K562 (cell line): ENCODE data around the gene GP1BB. TPM values are rescaled to one million over a fixed set of nuclear protein-coding genes. Genes with fewer than 3 reads are reported as not detected.

Source experiments
- CHD1 ChIP-seq: fragments of 200-600 bp; sonication (generic); IDR thresholded peaks from one replicate; pipeline ENCODE4 v1.6.1; 2012; ENCODE audit warnings: mild to moderate bottlenecking, moderate library complexity, low read length, inconsistent platforms
- DIDO1 ChIP-seq: fragments of 450-650 bp; IDR thresholded peaks from 2 replicates; pipeline ENCODE4 v1.6.1; 2016; ENCODE audit warnings: low read depth, missing biosample characterization, missing genetic modification characterization
- DMBX1 ChIP-seq: fragments of 250-450 bp; sonication (Bioruptor Pico); IDR thresholded peaks from 2 replicates; pipeline ENCODE4 v1.8.0; 2022; ENCODE audit warnings: inconsistent platforms, mild to moderate bottlenecking, moderate library complexity, borderline replicate concordance
- GATAD2A ChIP-seq: fragments of 450-650 bp; IDR thresholded peaks from 2 replicates; pipeline ENCODE4 v1.6.1; 2017
- KLF10 ChIP-seq: fragments of 250-450 bp; sonication (Bioruptor Pico); IDR thresholded peaks from 2 replicates; pipeline ENCODE4 v1.6.1; 2021; ENCODE audit warnings: matching md5 sums
- MAZ ChIP-seq, 2 experiments: fragments of 450-650 bp in 1 of 2; sonication (generic) in 1 of 2; formaldehyde crosslinking; IDR thresholded peaks in 1 of 2; conservative IDR thresholded peaks in 1 of 2; 2 replicates each; pipeline versions ENCODE4 v1.4.0 to v1.5.0; 2020; ENCODE audit warnings: mild to moderate bottlenecking in 1 of 2, missing genetic modification reagents in 1 of 2
- NCOA1 ChIP-seq: fragments of 450-650 bp; IDR thresholded peaks from 2 replicates; pipeline ENCODE4 v1.6.1; 2016; ENCODE audit warnings: low read depth
- NRF1 ChIP-seq, 2 experiments: fragments of 450-650 bp; IDR thresholded peaks in 1 of 2; conservative IDR thresholded peaks in 1 of 2; 2 replicates each; pipeline ENCODE4 v1.6.1; 2014; ENCODE audit warnings: mild to moderate bottlenecking in 2 of 2
- POLR2A ChIP-seq: fragments of 450-650 bp; conservative IDR thresholded peaks from 2 replicates; pipeline ENCODE4 v1.6.1; 2016
- POLR2G ChIP-seq: fragments of 200-400 bp; formaldehyde crosslinking; IDR thresholded peaks from 2 replicates; pipeline ENCODE4 v1.6.1; 2017; ENCODE audit warnings: low read depth, mild to moderate bottlenecking, antibody characterized with exemption, low read length, moderate library complexity
- RBFOX2 ChIP-seq: fragments of 200-400 bp; formaldehyde crosslinking; IDR thresholded peaks from 2 replicates; pipeline ENCODE4 v1.6.1; 2017; ENCODE audit warnings: low read depth, mild to moderate bottlenecking, low read length, moderate library complexity
- SMAD2 ChIP-seq: fragments of 150-350 bp; IDR thresholded peaks from 2 replicates; pipeline ENCODE4 v1.6.1; 2014; ENCODE audit warnings: low read depth, mild to moderate bottlenecking, low read length
- TAF15 ChIP-seq: fragments of 200-400 bp; formaldehyde crosslinking; IDR thresholded peaks from 2 replicates; pipeline ENCODE4 v1.6.1; 2017; ENCODE audit warnings: mild to moderate bottlenecking, low read depth, low read length, moderate library complexity
- ZNF668 ChIP-seq: fragments of 250-450 bp; sonication (Bioruptor Pico); IDR thresholded peaks from 2 replicates; pipeline ENCODE4 v1.8.0; 2022; ENCODE audit warnings: mild to moderate bottlenecking, inconsistent platforms
- polyA plus RNA-seq, 8 experiments: library from polyadenylated mRNA; depleted of rRNA in 4 of 8; stranded (reverse) in 5 of 8; unstranded in 3 of 8; fragments of >200 nt; fragmentation: Nextera tagmentation in 2 of 8; fragmentation: Illumina TruSeq in 1 of 8; extraction: Ambion mirVana in 2 of 8; extraction: Trizol in 1 of 8; gene quantifications; 2 replicates each; pipeline versions ENCODE4 v1.2.1 to v1.2.3, GENCODE V29; 2011 to 2014; ENCODE audit warnings: inconsistent platforms in 1 of 8, missing spikeins in 1 of 8
- total RNA-seq, 7 experiments: library from RNA; depleted of rRNA in 6 of 7; stranded (reverse); fragments of >200 nt in 6 of 7; fragmentation: Illumina TruSeq in 2 of 7; extraction: Trizol in 2 of 7; gene quantifications; 2 replicates each; pipeline versions ENCODE4 v1.2.1 to v1.2.3, GENCODE V29; 2011 to 2021; ENCODE audit warnings: low replicate concordance in 1 of 7
- TF ChIP-seq, protein P1 (sequence below): fragments of 250-450 bp; sonication (Bioruptor Pico); IDR thresholded peaks from 2 replicates; pipeline ENCODE4 v1.4.0; 2020; ENCODE audit warnings: mild to moderate bottlenecking, moderate library complexity
- TF ChIP-seq, protein P2 (sequence below): sonication (generic); formaldehyde crosslinking; IDR thresholded peaks from 2 replicates; pipeline ENCODE4 v1.9.0; 2022; ENCODE audit warnings: mild to moderate bottlenecking, missing genetic modification reagents
- TF ChIP-seq, protein P3 (sequence below): fragments of 250-450 bp; sonication (Bioruptor Pico); IDR thresholded peaks from 2 replicates; pipeline ENCODE4 v1.5.0; 2020; ENCODE audit warnings: mild to moderate bottlenecking, borderline replicate concordance

GP1BB gene
- total and polyA plus RNA-seq, 9 of the 15 experiments (the other 6 are each of a cell fraction or from before 2014, with no cell fraction given), result 0.69 to 162 (median 2.8) TPM

DNA sequence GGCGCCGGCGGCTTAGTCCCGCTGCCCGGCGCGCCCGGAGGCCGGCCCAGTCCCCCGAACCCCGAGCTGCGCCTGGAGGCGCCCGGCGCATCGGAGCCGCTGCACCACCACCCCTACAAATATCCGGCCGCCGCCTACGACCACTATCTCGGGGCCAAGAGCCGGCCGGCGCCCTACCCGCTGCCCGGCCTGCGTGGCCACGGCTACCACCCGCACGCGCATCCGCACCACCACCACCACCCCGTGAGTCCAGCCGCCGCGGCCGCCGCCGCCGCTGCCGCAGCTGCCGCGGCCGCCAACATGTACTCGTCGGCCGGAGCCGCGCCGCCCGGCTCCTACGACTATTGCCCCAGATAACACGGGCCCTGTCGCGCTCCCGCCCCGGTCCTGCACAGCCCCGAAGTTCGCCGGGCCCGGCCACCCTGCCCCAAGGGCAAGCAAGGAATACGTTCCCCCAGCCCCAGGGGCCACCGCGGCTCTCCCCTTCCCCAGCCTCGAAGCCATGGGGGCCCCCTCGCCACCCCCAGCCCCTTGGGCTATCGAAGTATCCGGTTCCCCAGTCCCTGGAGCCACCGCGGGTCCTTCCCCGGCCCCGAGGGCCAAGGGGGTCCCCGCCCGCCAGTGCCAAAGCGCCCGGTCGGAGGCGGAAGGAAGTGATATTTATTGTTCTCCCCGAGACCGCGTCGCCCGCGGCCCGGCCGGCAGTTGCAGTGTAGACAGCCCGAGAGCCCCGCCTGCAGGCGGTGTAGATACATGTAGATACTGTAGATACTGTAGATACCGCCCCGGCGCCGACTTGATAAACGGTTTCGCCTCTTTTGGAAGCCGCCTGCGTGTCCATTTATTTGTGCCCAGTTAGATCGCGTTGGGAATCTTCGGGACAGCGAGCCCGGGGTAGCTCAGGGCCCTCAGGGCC is 43.4 kb downstream of the GP1BB start (continued):
- TF ChIP-seq DIDO1 (tag) (no peak), SMAD2 (no peak), DMBX1 (no peak), MAZ (CRISPR knock-in tag; conservative IDR thresholded peaks at IDR 0.05 in 1 of 2, IDR thresholded peaks at IDR 0.05 in 1 of 2) (0 out of 4 replicates have a peak, but pooled peaks of 1 of the 2 experiments have one; percentile 41), TAF15 (no peak), POLR2G (peak; percentile 80), RBFOX2 (peak; percentile 79), POLR2A (0 out of 2 replicates have a peak, but pooled peaks have one; percentile 36), GATAD2A (0 out of 2 replicates have a peak, but pooled peaks have one; percentile 10), NRF1 (conservative IDR thresholded peaks at IDR 0.05 in 1 of 2, IDR thresholded peaks at IDR 0.05 in 1 of 2) (peak in 1 of 2 experiments; percentile 47; a peak in 2 of 4 replicates), CHD1 (peak; percentile 45), ZNF668 (CRISPR knock-in tag) (peak; percentile 56; the same call in 1 of the 2 replicates), NCOA1 (0 out of 2 replicates have a peak, but pooled peaks have one; percentile 28), KLF10 (no peak)
- TF ChIP-seq, protein P1, sequence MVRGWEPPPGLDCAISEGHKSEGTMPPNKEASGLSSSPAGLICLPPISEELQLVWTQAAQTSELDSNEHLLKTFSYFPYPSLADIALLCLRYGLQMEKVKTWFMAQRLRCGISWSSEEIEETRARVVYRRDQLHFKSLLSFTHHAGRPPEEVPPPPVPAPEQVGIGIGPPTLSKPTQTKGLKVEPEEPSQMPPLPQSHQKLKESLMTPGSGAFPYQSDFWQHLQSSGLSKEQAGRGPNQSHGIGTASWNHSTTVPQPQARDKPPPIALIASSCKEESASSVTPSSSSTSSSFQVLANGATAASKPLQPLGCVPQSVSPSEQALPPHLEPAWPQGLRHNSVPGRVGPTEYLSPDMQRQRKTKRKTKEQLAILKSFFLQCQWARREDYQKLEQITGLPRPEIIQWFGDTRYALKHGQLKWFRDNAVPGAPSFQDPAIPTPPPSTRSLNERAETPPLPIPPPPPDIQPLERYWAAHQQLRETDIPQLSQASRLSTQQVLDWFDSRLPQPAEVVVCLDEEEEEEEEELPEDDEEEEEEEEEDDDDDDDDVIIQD, result no peak
- TF ChIP-seq, protein P2, sequence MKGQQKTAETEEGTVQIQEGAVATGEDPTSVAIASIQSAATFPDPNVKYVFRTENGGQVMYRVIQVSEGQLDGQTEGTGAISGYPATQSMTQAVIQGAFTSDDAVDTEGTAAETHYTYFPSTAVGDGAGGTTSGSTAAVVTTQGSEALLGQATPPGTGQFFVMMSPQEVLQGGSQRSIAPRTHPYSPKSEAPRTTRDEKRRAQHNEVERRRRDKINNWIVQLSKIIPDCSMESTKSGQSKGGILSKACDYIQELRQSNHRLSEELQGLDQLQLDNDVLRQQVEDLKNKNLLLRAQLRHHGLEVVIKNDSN, result no peak
- TF ChIP-seq, protein P3, sequence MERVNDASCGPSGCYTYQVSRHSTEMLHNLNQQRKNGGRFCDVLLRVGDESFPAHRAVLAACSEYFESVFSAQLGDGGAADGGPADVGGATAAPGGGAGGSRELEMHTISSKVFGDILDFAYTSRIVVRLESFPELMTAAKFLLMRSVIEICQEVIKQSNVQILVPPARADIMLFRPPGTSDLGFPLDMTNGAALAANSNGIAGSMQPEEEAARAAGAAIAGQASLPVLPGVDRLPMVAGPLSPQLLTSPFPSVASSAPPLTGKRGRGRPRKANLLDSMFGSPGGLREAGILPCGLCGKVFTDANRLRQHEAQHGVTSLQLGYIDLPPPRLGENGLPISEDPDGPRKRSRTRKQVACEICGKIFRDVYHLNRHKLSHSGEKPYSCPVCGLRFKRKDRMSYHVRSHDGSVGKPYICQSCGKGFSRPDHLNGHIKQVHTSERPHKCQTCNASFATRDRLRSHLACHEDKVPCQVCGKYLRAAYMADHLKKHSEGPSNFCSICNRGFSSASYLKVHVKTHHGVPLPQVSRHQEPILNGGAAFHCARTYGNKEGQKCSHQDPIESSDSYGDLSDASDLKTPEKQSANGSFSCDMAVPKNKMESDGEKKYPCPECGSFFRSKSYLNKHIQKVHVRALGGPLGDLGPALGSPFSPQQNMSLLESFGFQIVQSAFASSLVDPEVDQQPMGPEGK (CRISPR knock-in tag), result no peak
